Stomach (tissue), 4 donors: ENCODE measurements around the gene PLIN1.

Experiments used
- EP300 ChIP-seq: sonication (generic); formaldehyde crosslinking; IDR thresholded peaks from one replicate; pipeline ENCODE4 v1.6.1; 2017; ENCODE audit warnings: antibody characterized with exemption
- POLR2A ChIP-seq, 4 donors: fragments of 450-650 bp; IDR thresholded peaks; one replicate each; pipeline ENCODE4 v1.6.1; 2016; ENCODE audit warnings: antibody characterized with exemption in 4 of 4, control low read depth in 2 of 4, mild to moderate bottlenecking in 1 of 4, moderate library complexity in 1 of 4
- POLR2AphosphoS5 ChIP-seq, 3 donors: sonication (generic); formaldehyde crosslinking; IDR thresholded peaks; one replicate each; pipeline ENCODE4 v1.6.1; 2016; ENCODE audit warnings: antibody characterized with exemption in 3 of 3
- TF ChIP-seq, protein P1 (sequence below), 7 experiments: fragments of 450-650 bp in 4 of 7; fragments of 200-600 bp in 3 of 7; sonication (generic) in 3 of 7; IDR thresholded peaks; one replicate each; pipeline ENCODE4 v1.5.1; 2016 to 2019; ENCODE audit warnings: antibody characterized with exemption in 7 of 7, control low read depth in 2 of 7, mild to moderate bottlenecking in 1 of 7

DNA sequence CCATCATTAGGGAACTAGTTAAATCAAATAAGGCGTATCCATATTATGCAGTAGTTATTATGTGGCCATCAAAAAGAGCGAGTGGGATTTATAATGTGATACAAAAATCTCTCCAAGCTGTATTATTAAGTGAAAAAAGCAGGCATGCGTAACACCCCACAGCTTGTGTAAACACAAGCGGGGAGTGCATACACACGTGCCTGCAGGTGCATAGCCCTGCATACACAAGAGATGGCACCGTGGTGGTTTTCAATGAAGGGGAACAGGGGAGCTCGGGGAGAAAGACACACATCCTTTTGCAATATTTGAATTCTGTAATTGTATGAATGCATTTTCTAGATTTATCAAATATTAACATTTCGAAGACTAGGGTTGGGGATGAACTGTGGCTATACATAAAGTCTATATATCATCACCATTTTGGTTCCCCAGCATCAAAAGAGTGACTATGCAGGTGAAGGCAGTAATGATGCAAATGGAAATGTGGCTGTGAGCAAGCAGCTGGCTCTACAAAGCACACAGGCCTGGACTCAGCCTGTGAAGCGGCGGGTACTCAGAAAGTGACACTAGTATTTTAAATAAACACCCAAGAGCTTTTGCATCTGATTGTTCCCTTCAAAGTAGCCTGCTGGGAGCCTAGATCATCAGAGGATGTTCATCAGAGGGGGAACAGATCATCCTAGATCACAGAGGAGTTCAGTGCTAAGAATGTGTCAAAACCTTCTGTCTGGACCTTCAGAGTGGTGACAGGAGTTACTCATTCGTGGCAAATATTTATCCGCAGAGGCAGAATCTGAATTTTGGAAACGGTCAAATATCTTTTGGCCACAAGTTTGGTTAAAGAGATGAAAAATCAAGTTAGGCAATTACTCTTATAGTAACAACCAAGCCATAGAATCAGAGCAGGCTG is 14.5 kb downstream of the PLIN1 start:
- no peak for TF ChIP-seq EP300
- TF ChIP-seq, protein P1, sequence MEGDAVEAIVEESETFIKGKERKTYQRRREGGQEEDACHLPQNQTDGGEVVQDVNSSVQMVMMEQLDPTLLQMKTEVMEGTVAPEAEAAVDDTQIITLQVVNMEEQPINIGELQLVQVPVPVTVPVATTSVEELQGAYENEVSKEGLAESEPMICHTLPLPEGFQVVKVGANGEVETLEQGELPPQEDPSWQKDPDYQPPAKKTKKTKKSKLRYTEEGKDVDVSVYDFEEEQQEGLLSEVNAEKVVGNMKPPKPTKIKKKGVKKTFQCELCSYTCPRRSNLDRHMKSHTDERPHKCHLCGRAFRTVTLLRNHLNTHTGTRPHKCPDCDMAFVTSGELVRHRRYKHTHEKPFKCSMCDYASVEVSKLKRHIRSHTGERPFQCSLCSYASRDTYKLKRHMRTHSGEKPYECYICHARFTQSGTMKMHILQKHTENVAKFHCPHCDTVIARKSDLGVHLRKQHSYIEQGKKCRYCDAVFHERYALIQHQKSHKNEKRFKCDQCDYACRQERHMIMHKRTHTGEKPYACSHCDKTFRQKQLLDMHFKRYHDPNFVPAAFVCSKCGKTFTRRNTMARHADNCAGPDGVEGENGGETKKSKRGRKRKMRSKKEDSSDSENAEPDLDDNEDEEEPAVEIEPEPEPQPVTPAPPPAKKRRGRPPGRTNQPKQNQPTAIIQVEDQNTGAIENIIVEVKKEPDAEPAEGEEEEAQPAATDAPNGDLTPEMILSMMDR (IDR thresholded peaks at IDR 0.05), result no peak
- TF ChIP-seq POLR2AphosphoS5 (IDR thresholded peaks at IDR 0.05), result no peak
- TF ChIP-seq POLR2A (IDR thresholded peaks at IDR 0.05), result no peak
